NCI-H2196 (cell line): ENCODE results near the gene SLC1A5.
A peak's percentile ranks its signal among the peaks of the same experiment; 100 is the strongest.

Source experiments
- DNase-seq: peaks from one replicate; lab custom pipeline; 2025; ENCODE audit not compliant: unreplicated experiment; lab: John Stamatoyannopoulos, UW

The SLC1A5 gene

GRCh38 chr19:46745030-46745429 is 43.4 kb downstream of the SLC1A5 start:
- no peak for DNase-seq

- DNase-seq: no peak
Observed at GRCh38 chr19:46744005-46744691, 44.2 kb downstream of the SLC1A5 start.

GRCh38 chr19:46742926-46743480 is 45.4 kb downstream of the SLC1A5 start:
- DNase-seq: no peak

DNA sequence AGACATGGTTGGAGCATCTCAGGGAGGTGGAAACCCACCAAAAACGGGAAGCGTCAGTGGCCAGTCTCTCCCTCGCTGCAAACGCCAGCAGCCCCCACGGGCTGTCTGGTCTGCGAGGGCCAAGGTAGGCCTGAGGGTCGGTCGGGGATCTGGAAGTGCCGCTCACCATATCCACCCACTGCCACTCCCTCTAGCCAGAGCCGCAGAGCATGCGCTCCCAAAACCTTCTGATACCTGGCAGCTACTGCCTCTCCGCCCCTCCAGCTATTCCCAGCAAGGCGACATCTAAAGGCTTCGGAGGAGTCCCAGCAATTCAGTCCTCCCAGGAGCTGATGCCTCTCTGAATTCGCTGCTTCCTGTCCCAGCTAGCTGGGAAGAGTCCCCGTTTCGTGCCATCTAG is 46.9 kb downstream of the SLC1A5 start:
- DNase-seq: no peak

DNA sequence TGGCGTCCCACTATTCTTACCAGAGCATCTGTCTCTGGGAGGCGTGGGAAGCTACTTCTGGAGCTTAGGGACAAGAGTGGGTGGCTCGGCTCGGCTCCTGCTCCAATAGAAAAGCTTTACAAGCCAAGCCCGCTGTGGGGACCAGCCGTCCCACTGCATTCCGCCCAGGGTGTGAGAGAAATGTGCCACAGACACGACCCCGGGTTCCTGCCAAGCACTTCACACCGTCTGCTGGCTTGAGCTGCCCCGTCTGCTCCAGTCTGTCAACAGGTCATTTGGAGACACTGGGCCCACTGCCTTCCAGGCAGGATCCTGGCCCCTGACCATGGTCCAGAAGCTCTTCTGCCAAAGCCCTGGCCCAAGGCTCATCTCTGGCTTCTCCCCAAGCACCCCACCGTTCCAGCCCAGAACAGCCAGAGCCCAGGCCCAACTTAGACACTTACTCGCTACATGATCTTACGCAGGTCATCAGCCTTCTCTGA is 49.1 kb downstream of the SLC1A5 start:
- no peak for DNase-seq

DNA sequence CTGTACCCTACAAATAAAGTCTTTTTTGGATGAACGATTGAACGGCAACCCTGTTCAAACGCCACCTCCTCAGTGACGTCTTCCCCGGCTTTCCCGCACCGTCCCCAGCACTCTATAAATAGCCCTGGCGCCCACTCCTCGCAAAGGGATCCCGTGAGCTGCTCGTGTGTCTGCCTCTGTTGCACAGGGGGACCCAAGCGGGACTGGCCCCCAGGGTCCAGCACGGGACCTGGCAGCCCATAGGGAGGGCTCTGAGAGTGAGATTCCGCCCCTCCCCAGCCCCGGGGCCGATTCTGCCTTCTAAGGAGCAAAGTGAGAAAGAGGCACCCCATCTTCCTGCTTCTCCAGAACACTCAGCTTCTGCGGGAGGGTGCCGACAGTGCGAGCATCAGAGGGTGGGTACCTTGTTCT is 50.6 kb downstream of the SLC1A5 start:
- DNase-seq: no peak

DNA sequence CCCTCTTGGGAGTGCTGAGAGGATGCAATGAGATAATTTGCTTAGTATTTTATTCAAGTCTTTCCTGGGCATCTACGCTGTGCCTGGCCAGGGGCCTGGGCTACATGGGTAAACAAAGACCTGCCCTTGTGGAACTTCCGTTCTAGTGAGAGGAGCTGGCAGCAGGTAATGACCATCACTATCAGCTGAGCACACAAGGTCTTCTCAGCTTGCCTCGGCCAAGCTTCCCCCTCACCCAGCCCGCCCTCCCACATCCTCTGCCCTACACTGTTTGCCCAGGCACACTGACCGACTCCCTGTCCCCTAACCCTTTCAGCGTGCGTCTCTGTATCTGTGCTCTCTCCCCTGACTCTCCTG is 51.1 kb downstream of the SLC1A5 start:
- no peak for DNase-seq

DNA sequence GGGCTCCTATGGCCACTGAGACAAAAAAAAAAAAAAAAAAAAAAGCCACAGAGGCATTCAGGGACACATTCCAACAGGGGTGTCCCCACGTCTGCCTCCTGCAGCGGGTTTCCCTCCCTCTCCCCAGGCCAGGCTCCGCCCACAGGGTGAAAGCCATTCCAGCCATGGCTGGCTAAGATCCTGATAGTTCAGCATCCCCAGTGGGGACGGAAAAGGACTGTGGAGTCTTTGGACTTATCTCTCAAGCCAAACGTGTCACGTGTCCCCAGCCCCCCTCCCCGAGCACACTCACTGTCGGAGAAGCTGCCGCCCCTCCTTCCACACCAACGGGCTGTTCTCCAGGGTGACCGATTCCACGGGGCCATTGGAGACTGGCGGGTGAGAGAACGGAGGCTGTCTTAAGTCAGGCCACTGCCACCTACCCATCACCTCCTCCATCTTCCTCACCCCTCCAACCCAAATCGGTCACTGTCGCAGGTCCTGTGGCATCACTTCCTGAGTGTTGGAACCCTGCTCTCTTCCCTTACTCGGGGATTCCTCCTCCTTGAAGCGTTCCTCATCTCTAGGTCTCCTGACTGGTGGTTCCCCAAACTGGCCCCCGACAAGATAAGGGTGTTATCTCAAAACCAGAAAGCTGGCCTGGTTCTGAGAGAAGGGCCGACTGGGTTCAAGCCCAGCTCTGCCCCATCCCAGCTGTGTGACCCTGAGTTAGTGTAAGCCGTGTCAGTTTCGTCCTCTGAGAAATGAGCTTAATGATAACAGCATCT is 51.7 kb downstream of the SLC1A5 start:
- DNase-seq: no peak

DNA sequence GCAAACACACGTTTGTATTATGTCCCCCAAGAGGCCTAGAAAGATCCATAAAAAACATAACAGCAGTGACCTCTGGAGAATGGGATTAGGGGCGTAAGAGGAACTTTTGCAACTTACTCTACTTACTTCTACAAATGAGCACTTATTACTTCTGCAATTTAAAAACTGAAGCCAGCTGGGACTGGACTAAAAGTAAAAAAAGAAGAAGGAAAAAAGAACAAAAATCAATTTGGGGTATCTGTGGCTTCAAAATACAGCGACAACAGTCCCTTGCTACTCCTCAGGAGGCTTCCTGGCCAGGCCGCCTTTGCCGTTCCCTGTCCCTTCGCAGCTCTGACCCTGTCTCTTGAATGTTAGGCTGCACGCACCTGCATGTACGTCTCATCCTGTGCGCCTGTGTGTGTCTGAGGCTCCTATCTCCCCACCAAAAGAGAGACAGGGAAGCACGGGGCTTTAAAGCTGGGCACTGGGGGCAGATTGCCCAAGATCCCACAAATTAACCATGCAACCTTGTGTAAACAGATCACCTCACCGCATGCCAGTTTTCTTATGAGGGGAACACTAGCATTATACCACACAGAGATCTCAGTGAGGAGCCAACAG is 54.6 kb downstream of the SLC1A5 start:
- DNase-seq: no peak

- DNase-seq: no peak
Observed at GRCh38 chr19:46732966-46733689, 55.3 kb downstream of the SLC1A5 start.

- no peak for DNase-seq
Observed at GRCh38 chr19:46732172-46732938, 56.0 kb downstream of the SLC1A5 start.

- no peak for DNase-seq
Observed at GRCh38 chr19:46731584-46731983, 56.8 kb downstream of the SLC1A5 start.

DNA sequence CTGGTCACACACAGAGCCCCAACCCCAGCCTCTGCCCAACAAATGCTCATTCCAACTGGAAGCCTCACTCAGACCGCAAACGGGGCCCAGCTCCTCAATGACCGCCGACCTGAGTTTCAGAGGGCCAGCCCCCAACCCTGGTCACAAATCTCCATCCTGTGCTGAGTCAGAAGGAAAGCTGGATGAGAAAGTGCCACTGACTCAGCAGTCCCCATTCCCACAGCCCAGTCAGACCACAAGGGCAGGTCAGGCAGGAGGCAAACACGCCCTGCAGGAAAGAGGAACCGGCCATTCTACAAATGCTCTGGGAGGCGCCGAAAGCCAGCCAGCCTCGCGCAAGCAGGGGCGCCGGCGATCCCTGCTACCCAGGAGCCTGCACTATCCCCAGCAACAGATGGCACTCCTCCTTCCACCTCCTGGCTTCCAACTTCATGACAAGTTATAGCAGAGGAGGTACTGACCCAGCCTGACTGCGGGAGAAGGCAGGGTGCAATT is 57.3 kb downstream of the SLC1A5 start:
- no peak for DNase-seq

DNA sequence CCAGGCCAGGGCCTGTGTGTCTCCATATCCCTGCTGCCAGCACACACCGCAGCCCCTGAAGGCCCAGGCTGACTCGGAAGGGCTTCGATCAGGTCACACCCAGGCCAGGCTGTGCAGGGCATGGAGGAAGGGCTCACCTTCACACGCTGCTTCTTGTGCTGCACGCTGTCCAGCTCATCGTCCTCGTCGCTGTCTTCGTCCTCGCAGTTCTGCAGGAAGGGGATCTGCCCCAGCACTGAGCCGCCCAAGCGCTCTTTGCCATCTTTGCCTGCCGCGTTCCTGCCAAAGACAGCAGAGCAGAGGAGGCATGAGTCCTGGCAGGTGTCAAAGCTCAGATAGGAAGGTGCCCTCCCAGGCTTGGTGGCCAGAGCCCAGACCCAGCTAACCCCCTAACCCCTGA is 57.8 kb downstream of the SLC1A5 start:
- no peak for DNase-seq

- no peak for DNase-seq
Observed at GRCh38 chr19:46730187-46730586, 58.2 kb downstream of the SLC1A5 start.

- DNase-seq: no peak
Observed at GRCh38 chr19:46729696-46730095, 58.7 kb downstream of the SLC1A5 start.

DNA sequence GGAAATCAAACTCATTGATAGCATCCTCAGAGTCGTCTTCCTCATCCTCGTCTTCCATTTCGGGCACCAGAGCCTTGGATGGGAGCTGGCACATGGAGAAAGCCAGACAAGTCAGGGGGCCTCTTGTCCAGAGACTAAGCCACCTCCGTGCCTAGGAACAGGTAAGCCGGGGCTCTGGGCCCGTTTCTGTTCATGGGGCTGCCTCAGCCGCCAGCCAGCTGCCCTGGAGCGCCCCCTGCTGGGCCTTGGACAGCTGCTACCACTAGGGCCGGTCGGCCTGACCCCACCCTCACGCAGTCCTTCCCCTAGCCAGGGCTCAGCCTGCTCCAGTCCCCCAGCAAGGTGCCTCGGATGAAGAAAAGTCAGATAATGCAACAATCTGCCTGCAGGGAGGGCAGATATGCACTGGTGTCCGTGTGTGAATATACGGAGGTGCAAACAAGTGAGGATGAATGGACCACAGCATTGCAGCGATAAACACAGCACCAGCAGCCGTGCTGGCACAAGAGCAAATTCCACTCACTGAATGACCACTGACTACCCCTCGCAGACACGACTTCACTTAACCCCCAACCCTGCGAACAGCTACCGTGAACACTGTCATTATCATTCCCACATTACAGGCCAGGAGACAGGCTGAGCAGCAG is 59.6 kb downstream of the SLC1A5 start:
- DNase-seq: peak; percentile 73

DNA sequence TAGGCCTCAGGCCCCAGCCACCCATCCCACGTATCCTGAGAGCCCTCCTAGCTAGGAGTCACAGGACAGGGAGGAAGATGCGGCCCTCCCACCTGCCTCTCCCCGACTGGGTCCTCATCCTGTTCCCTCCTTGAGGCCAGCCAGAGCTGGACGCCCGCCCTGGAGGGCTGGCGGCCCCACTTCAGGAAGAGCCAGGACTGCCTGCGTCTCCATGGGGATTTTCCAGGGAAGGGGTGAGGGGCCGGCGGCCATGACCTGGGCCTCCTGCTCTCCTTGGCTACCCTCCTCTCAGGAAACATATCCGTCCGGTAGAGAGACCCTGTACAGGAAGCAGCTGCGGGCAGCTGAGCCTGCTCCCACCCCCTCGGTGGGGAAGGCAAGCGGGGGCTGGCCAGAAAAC is 60.2 kb downstream of the SLC1A5 start:
- DNase-seq: no peak

DNA sequence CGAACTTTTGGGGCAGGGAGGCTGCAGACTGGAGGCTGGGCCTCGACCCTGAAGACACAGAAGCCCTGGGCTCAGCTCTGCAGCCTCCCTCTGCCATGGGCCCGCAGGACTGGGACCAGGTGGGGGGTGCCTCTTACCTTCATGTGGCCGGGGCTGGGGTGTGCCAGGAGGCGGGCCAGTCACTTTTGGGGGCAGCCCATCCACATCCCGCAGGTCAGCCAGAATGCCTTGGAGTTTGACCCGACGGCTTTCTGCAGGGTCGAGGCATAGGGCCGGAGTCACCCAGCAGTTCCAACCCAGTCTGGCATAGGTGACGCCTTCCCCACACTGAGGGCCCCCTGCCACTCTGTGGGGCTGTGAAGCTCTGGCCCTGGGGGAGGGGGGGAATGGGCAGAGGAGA is 60.6 kb downstream of the SLC1A5 start:
- no peak for DNase-seq

GRCh38 chr19:46726971-46727501 is 61.4 kb downstream of the SLC1A5 start:
- DNase-seq: no peak
